Activated naive CD4-positive, alpha-beta T cell (primary cell): Measurements from ENCODE around the gene TDG.
"Not testable (repeated sequence)": the region's sequence is repeated elsewhere in the genome, so short reads cannot be mapped to it uniquely, and the experiment has no call there.

Source experiments
- DNase-seq, 4 experiments: peaks; one replicate each; lab custom pipeline; 2025; lab: John Stamatoyannopoulos, UW

Gene TDG

GRCh38 chr12:103960616-103961227 lies 5.0 kb upstream of the TDG start:
- DNase-seq = no peak

- DNase-seq = no peak
Measured at GRCh38 chr12:103962493-103962892, 3.2 kb upstream of the TDG start.

GRCh38 chr12:103964805-103965204 lies 867 bp upstream of the TDG start:
- DNase-seq = no peak

DNA sequence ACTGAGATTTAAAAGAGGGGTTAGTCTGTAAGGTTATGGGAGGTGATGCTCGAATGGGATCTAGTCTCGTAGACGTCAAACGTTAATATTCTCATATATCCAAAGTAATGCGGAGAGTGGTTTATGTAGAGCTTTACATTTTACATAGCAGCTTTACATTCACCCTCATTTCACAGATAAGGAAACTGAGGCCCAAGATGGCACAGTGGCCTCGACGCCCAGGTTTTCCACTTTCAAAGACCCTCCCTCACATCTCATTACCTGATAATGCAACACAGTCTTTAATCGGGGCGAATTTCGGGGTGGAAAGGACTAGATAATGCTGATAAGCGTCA lies 450 bp upstream of the TDG start:
- DNase-seq = no peak

DNA sequence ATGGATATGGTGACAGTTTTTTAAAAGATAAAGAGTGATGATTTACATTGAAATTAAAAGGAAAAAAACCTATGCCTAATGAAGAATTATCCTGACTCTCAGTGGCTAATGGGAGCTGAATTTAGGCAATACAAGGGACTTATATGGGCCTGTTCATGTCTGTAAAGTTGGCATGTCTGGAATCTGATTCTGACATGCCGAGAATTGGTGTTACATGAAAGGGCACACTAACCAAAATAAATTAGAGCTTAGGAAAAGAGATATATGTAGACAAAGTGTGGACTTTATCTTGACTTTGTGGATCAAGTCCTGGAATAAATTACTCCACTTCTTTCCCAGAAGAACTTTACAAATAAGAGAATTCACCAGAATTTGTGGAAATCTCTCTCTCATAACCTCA lies 1.1 kb downstream of the TDG start:
- DNase-seq = no peak

DNA sequence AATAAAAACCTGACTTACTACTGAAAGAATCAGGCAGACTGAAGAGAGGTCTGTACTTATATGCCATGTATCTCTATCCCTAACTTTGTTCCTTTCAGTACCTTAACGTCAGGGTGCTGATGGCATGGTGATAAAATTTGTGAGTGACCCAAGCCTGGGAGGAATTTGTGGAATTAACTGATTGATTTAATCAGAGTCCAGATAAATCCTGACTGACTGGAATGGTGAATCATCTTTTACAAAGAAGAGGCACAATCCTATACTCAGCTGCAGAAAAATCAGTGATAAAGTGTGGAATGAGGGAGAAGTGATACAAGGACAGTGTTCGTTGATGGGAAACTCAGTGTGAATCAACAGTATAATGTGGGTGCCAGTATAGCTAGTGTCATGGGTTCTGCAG lies 3.7 kb downstream of the TDG start:
- no peak for DNase-seq

DNA sequence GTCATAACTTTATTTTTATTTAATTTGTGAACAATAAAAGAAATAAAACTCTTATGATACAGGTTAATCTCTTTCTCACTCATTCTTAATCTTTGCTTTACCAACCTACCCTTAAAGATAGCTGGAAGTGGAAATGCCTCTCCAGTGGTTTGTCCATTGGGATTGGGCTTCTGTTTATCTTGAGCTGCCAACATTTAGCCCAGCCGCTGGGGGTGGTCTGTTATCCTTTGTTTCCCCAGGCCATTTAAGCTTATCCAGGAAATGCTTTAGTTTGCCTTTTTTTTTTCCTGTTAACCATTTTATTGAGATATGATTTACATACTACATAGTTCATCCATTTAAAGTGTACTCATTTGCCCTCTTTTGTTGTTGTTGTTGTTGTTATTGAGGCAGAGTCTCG lies 8.2 kb downstream of the TDG start:
- no peak for DNase-seq

DNA sequence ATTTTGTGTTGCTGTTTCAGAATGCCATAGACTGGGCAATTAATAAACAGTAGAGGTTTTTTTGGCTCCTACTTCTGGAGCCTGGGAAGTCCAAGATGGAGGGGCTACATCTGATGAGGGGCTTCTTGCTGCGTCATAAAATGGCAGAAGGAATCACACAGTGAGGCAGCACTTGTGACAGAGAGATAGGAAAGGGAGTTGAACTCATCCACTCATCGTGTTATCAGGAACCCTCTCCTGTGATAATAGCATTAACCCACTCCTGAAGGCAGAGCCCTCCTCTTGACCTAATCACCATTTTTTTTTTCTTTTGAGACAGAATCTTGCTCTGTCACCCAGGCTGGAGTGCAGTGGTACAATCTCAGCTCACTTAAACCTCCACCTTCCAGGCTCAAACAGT lies 9.7 kb downstream of the TDG start:
- DNase-seq = no peak

- no peak for DNase-seq
Measured at GRCh38 chr12:103978384-103978982, 12.8 kb downstream of the TDG start.

- no peak for DNase-seq
Measured at GRCh38 chr12:103986829-103987228, 21.2 kb downstream of the TDG start.

GRCh38 chr12:103994235-103994634 lies 28.6 kb downstream of the TDG start:
- DNase-seq = no peak

- DNase-seq = no peak
Measured at GRCh38 chr12:103996595-103996994, 30.9 kb downstream of the TDG start.

DNA sequence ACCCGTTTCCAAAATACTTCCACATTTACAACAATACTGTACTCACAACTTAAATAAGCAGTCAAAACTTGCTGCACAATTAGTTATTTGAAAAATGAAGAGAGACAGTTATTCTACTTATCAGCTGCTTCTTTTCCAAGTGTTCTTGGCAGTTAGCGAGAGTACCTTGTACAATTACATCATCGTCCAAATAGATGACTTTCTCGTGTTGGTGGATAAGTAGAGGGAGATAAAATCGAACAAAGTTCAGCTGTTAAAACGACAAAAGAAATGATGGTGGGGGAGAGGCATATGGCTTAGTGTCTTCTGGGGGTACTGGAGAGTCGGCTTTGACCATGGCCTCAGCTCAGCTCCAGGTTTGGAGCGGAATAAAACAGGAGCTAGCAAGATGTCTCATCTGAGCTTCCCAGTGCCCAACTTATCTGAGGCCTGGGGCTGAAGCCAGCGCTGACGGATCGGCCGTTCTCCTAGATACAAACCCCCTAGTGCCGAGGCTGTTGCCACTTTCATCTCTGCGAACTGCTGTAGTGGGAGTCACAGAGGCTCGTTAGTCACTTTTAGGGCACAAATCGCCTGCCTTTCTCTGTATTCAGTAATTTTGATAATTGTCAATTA lies 31.7 kb downstream of the TDG start:
- DNase-seq = no peak

- no peak for DNase-seq
Measured at GRCh38 chr12:103998976-103999375, 33.3 kb downstream of the TDG start.

- no peak for DNase-seq
Measured at GRCh38 chr12:104000807-104001434, 35.2 kb downstream of the TDG start.

DNA sequence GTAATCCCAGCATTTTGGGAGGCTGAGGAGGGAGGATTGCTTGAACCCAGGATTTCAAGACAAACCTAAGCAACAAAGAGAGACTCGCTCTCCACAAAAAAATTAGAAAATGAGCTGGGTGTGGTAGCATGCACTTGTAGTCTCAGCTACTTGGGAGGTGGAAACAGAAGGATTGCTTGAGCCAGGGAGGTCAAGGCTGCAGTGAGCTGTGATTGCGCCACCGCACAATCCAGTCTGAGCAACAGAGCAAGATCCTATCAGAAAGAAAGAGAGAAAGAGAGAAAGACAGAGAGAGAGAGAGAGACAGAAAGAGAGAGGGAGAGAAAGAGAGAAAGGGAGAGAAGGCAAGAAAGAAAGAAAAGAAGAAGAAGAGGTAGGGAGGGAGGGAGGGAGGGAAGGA lies 37.0 kb downstream of the TDG start:
- no peak for DNase-seq

GRCh38 chr12:104003596-104003995 lies 37.9 kb downstream of the TDG start:
- no peak for DNase-seq

DNA sequence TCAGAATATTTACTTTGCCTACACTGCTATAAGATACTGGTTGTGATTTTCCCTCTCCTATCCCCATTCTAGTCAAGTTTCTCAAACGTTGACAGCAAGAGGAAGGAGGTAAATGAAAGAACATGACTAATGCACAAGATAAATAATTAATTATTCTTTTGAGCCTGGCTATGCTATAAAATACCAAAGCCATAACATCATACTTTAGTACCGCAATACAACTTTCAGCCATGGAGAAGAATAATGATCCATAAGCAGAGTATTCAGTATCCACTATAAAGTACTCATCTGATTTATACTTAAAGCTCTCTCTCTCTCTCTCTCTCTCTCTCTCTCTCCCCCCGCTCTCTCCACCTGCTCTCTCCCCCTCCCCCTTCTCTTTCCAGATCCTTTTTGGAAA lies 41.3 kb downstream of the TDG start:
- DNase-seq = no peak

DNA sequence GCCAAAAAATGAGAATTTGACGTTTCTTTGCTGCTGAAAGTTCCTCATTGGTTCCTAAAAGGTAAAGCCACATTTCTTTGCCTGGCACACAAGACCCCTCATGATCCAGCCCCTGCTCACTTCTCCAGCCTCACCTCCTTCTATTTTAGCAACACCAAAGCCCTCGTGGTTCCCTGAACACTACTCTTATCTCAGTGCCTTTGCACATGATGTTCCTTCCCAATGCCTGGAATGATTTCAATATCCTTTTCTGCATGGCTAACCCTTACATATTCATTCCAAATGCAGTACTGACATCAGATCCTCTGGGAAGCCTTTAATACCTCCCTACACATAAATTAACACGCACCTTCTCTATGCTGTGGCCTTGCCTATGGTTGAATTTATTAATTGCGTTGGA lies 44.4 kb downstream of the TDG start:
- DNase-seq = no peak

- no peak for DNase-seq
Measured at GRCh38 chr12:104010606-104011169, 45.0 kb downstream of the TDG start.

DNA sequence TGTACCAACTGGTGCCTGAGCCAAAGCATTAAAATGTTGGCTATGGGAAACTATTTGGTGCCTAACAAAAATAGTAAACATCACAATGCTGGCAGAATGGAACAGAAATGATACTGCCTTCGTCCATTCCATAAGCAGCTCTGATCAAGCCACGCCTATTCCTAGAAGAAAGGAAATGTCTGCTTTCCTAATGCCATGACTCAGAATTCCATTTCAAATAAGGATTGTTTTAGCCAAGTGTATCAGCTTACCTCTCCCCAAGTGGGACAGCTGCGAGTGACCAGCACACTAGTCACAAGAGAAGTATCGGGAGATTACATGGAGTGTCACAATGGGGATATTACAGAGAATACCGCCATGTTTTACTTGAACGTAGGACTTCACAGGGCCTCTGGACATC lies 45.6 kb downstream of the TDG start:
- DNase-seq = no peak

DNA sequence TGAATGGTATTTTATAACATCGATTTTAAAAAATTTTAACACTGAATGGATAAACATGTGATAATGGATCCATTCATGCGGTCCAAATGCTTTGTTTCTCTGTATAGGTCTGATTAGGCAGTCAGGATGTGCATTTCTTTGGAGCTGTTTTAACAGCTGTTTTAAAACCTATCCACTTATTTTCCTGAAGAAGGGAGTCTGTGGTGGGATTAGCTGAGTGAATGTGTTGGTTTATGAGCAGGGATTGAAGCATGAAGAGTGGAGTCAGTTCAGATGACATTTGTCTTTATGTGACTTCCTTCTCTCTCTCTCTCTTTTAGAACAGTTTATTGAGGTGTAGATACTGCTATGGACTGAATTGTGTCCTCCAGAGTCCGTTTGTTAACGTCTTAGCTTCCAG lies 46.7 kb downstream of the TDG start:
- no peak for DNase-seq

- not testable (repeated sequence) for DNase-seq
Measured at GRCh38 chr12:104021862-104022261, 56.2 kb downstream of the TDG start.
